Natural killer cell (primary cell): ENCODE data around the gene SLCO6A1. TPM values are rescaled to one million over a fixed set of nuclear protein-coding genes. Genes with fewer than 3 reads are reported as not detected.
A peak's percentile ranks its signal among the peaks of the same experiment; 100 is the strongest.

ENCODE experiments used
- ATAC-seq, 3 donors: fragments of 150-1000 bp in 2 of 3; fragments of 200-7000 bp in 1 of 3; cut with Tn5 transposase; 1 replicate in 1 of 3; 2 replicates in 2 of 3; pipeline ENCODE4 v1.10.0; 2021; ENCODE audit warnings: mild to moderate bottlenecking in 2 of 3, moderate library complexity in 2 of 3
- DNase-seq, 2 donors: peaks; one replicate each; pipeline versions ENCODE4 v3.0.0 to v3.0.0-alpha.2; 2013 to 2021; ENCODE audit warnings: mixed read lengths in 1 of 2
- H3K27ac ChIP-seq: one replicate; pipeline ENCODE4 v1.5.1; 2013; ENCODE audit warnings: mild to moderate bottlenecking, low read length
- H3K27me3 ChIP-seq: one replicate; pipeline ENCODE4 v1.6.1; 2013; ENCODE audit warnings: low read length; ENCODE audit not compliant: control insufficient read depth, insufficient read depth
- H3K36me3 ChIP-seq: one replicate; pipeline ENCODE4 v1.6.1; 2013; ENCODE audit warnings: low read length; ENCODE audit not compliant: control insufficient read depth, insufficient read depth
- H3K4me1 ChIP-seq: one replicate; pipeline ENCODE4 v1.6.1; 2013; ENCODE audit warnings: low read length; ENCODE audit not compliant: control insufficient read depth, insufficient read depth
- H3K4me3 ChIP-seq: one replicate; pipeline ENCODE4 v1.5.1; 2013; ENCODE audit warnings: low read length
- H3K9me3 ChIP-seq: one replicate; pipeline ENCODE4 v1.6.1; 2013; ENCODE audit warnings: low read length; ENCODE audit not compliant: control insufficient read depth, insufficient read depth
- H3K27ac Mint-ChIP-seq, 2 donors: one replicate each; pipeline ENCODE4 v1.8.0; 2022; ENCODE audit warnings: mild to moderate bottlenecking in 2 of 2, mixed read lengths in 2 of 2, moderate library complexity in 1 of 2
- H3K27me3 Mint-ChIP-seq, 2 donors: one replicate each; pipeline ENCODE4 v1.8.0; 2022; ENCODE audit warnings: low read depth in 2 of 2, mixed read lengths in 2 of 2
- H3K36me3 Mint-ChIP-seq: one replicate; pipeline ENCODE4 v1.8.0; 2022; ENCODE audit warnings: mixed read lengths
- H3K4me1 Mint-ChIP-seq, 2 donors: one replicate each; pipeline ENCODE4 v1.8.0; 2022; ENCODE audit warnings: mixed read lengths in 2 of 2
- H3K4me3 Mint-ChIP-seq: one replicate; pipeline ENCODE4 v1.8.0; 2022; ENCODE audit warnings: mild to moderate bottlenecking, moderate library complexity, mixed read lengths
- H3K9me3 Mint-ChIP-seq, 2 donors: one replicate each; pipeline ENCODE4 v1.8.0; 2022; ENCODE audit warnings: mixed read lengths in 2 of 2
- CTCF ChIP-seq: fragments of 200-600 bp; IDR thresholded peaks from one replicate; pipeline ENCODE4 v1.8.0; 2022; ENCODE audit warnings: antibody characterized with exemption
- WGBS: methylation state at CpG from one replicate; pipeline ENCODE4 v1.1.7; 2013; ENCODE audit warnings: missing lambda C conversion rate; ENCODE audit not compliant: insufficient coverage; 5-methylcytosine and 5-hydroxymethylcytosine counted together
- intact Hi-C: fragments of 100-400 bp; cut with micrococcal nuclease; formaldehyde crosslinking; loops from one replicate; pipeline ENCODE4 v1.14.2; 2022
- total RNA-seq, 4 donors: library from RNA; stranded (reverse); fragments of 120-200 nt in 1 of 4; gene quantifications; one replicate each; pipeline versions ENCODE4 v1.2.3 to v1.2.4, GENCODE V29; 2013 to 2022

SLCO6A1 gene
- total RNA-seq, 3 donors from 2014 or later (not counting 1 experiment from before 2014, with no cell fraction given): not detected

- intact Hi-C loops: loop anchor here (1.0 to 5.0 kb wide), 2 partner anchors 506 to 603 kb away; no protein-coding TSS in a partner anchor
- Mint-ChIP-seq H3K36me3 (no peaks in the 10 kb centered on the region), H3K27ac (no peak overlapping the region), H3K4me1 (no peaks in the 10 kb centered on the region), H3K9me3 (no peaks in the 10 kb centered on the region), H3K4me3 (no peak overlapping the region), H3K27me3 (no peaks in the 10 kb centered on the region)
- peak; percentile 29 for TF ChIP-seq CTCF
- DNase-seq: peak in 1 of 2 donors; percentile 18
- Histone ChIP-seq H3K27me3 (no peaks in the 10 kb centered on the region), H3K4me1 (no peaks in the 10 kb centered on the region), H3K4me3 (no peak overlapping the region), H3K9me3 (no peaks in the 10 kb centered on the region), H3K36me3 (no peaks in the 10 kb centered on the region), H3K27ac (no peak overlapping the region)
- no peak for ATAC-seq
Observed at GRCh38 chr5:102536323-102536928, 37.6 kb upstream of the SLCO6A1 start.

GRCh38 chr5:102532123-102532522 lies 33.3 kb upstream of the SLCO6A1 start:
- DNase-seq (no peak), ATAC-seq (no peak)
- intact Hi-C loops: no loop called here
- no peaks in the 10 kb centered on the region for H3K27me3 ChIP-seq
- no peak for TF ChIP-seq CTCF
- no peak overlapping the region for H3K27ac Mint-ChIP-seq
- H3K27me3 Mint-ChIP-seq: peaks cover 7 to 9% of the 10 kb centered on the region in 2 donors
- H3K27ac ChIP-seq: no peak overlapping the region
- H3K4me1 ChIP-seq: no peaks in the 10 kb centered on the region
- H3K9me3 ChIP-seq: no peaks in the 10 kb centered on the region
- WGBS: 95% methylated on average over 2 of the region's 4 CpGs
- H3K36me3 Mint-ChIP-seq: no peaks in the 10 kb centered on the region
- H3K9me3 Mint-ChIP-seq: no peaks in the 10 kb centered on the region
- no peak overlapping the region for H3K4me3 ChIP-seq
- no peaks in the 10 kb centered on the region for H3K36me3 ChIP-seq
- H3K4me1 Mint-ChIP-seq: no peaks in the 10 kb centered on the region
- H3K4me3 Mint-ChIP-seq: no peak overlapping the region

GRCh38 chr5:102531506-102531905 lies 32.7 kb upstream of the SLCO6A1 start:
- intact Hi-C loops: no loop called here
- ATAC-seq (peak in 1 of 3 donors; percentile 10), DNase-seq (no peak)
- no peaks in the 10 kb centered on the region for H3K4me1 ChIP-seq
- no peak overlapping the region for H3K4me3 ChIP-seq
- no peaks in the 10 kb centered on the region for H3K27me3 ChIP-seq
- no CpG with 5 or more reads among the region's 1 CpG for WGBS
- Mint-ChIP-seq H3K27me3 (peaks cover 7 to 9% of the 10 kb centered on the region in 2 donors), H3K36me3 (no peaks in the 10 kb centered on the region), H3K27ac (no peak overlapping the region), H3K4me1 (no peaks in the 10 kb centered on the region), H3K9me3 (no peaks in the 10 kb centered on the region), H3K4me3 (no peak overlapping the region)
- no peak for TF ChIP-seq CTCF
- no peaks in the 10 kb centered on the region for H3K9me3 ChIP-seq
- H3K36me3 ChIP-seq: no peaks in the 10 kb centered on the region
- no peak overlapping the region for H3K27ac ChIP-seq

GRCh38 chr5:102529447-102529846 lies 30.6 kb upstream of the SLCO6A1 start:
- H3K27me3 Mint-ChIP-seq: peaks cover 7 to 9% of the 10 kb centered on the region in 2 donors
- Histone ChIP-seq H3K9me3 (no peaks in the 10 kb centered on the region), H3K36me3 (no peaks in the 10 kb centered on the region), H3K27ac (no peak overlapping the region), H3K27me3 (no peaks in the 10 kb centered on the region), H3K4me3 (no peak overlapping the region), H3K4me1 (no peaks in the 10 kb centered on the region)
- 89% methylated on average over 3 of the region's 4 CpGs for WGBS
- ATAC-seq: no peak
- no peaks in the 10 kb centered on the region for H3K4me1 Mint-ChIP-seq
- intact Hi-C loops: no loop called here
- TF ChIP-seq CTCF: no peak
- DNase-seq: no peak
- H3K36me3 Mint-ChIP-seq: no peaks in the 10 kb centered on the region
- H3K9me3 Mint-ChIP-seq: no peaks in the 10 kb centered on the region
- H3K27ac Mint-ChIP-seq: no peak overlapping the region
- peak overlapping the region; percentile 22 for H3K4me3 Mint-ChIP-seq
